ENCODE measurements around the gene SHISA6. TPM values are rescaled to one million over a fixed set of nuclear protein-coding genes. Genes with fewer than 3 reads are reported as not detected.

SHISA6 gene
- total RNA-seq, 2 experiments from 2014 or later, result not detected

DNA sequence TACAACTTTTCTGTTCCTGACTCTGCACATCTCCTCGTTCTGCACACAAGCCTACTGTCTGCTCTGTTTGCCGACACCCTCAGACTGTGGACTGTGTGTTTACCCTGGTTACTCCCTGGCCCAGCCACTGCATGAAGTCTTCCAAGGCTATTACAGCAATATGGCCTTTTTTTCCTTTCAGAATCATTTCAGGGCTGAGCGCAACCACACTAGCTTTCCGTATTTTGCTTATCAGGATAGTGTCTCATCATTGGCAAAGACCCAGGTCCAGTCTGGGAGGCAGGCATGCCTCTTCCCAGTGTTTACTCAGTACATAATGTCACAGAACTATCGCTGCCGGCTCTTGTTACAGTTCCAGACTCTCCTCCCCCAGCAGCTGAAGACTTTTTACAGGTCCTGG is 367.4 kb downstream of the SHISA6 start:
- Histone ChIP-seq H3K9me2 (ENCODE audit: insufficient read depth, low read length) (no peaks in the 10 kb centered on the region), H3K27ac (ENCODE audit: low read depth, low read length, poor library complexity, severe bottlenecking) (no peak overlapping the region), H3K4me2 (ENCODE audit: low read length) (no peak overlapping the region), H3K9me3 (ENCODE audit: low read length) (no peaks in the 10 kb centered on the region), H3K79me2 (ENCODE audit: insufficient read depth, low read depth, low read length) (no peaks in the 10 kb centered on the region), H2AFZ (ENCODE audit: low read length) (no peak overlapping the region), H3K4me1 (ENCODE audit: insufficient read depth, low read length, poor library complexity, severe bottlenecking) (no peaks in the 10 kb centered on the region), H4K20me1 (ENCODE audit: insufficient read depth, low read length) (no peaks in the 10 kb centered on the region), H3K4me3 (ENCODE audit: low read depth, low read length, poor library complexity, severe bottlenecking) (no peak overlapping the region), H3K36me3 (ENCODE audit: insufficient read depth, low read length) (no peaks in the 10 kb centered on the region)
- intact Hi-C loops (cut with micrococcal nuclease; ENCODE audit: unreplicated experiment), result loop anchor here (10.0 kb wide), 1 partner anchor 74 kb away; no protein-coding TSS in a partner anchor
- TF ChIP-seq CTCF (conservative IDR thresholded peaks at IDR 0.05; ENCODE audit: low read length) (no peak), EZH2phosphoT487 (IDR thresholded peaks at IDR 0.05; ENCODE audit: borderline replicate concordance, low read depth, low read length) (no peak)
- POLR2A ChIA-PET, result no interaction called here
- DNase-seq (ENCODE audit: low spot score), result no peak
- BruUV-seq (replicated peaks), result no TSS peak
- CTCF ChIA-PET (ENCODE audit: unreplicated experiment), result no interaction called here

DNA sequence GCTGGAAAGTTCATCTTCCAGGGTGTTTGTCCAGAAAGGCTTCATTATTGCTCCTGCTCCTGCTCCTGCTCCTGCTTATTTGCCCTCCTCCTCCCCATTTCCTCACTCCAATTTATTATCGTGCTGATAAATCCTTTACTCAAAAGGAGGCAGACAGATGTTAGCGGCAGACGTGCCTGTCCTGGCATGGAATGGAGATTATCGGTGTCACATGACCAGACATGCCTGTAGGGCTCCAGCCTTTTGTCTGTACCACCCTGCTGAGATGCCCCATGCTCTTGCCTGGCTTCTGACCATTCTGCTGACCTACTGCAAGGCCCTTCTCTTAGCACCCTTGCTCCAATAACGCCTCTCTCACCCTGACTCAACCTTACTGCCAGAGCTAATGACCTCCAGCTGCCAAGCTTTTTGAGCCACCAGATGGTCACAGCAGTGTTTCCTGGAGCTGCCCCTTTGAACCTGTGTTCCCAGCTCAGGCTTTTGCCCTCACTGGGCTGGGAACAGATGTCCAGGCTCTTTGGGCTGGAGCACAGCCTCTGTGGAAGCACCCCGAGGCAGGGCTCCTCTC is 370.1 kb downstream of the SHISA6 start:
- no TSS peak for BruUV-seq (replicated peaks)
- no peaks in the 10 kb centered on the region for H3K79me2 ChIP-seq (ENCODE audit: insufficient read depth, low read depth, low read length)
- H3K36me3 ChIP-seq (ENCODE audit: insufficient read depth, low read length), result no peaks in the 10 kb centered on the region
- no peak for TF ChIP-seq EZH2phosphoT487 (IDR thresholded peaks at IDR 0.05; ENCODE audit: borderline replicate concordance, low read depth, low read length)
- TF ChIP-seq CTCF (conservative IDR thresholded peaks at IDR 0.05; ENCODE audit: low read length), result no peak
- H3K4me2 ChIP-seq (ENCODE audit: low read length), result no peak overlapping the region
- H3K9me2 ChIP-seq (ENCODE audit: insufficient read depth, low read length), result no peaks in the 10 kb centered on the region
- no peaks in the 10 kb centered on the region for H4K20me1 ChIP-seq (ENCODE audit: insufficient read depth, low read length)
- no peak for DNase-seq (ENCODE audit: low spot score)
- ChIA-PET POLR2A (no interaction called here), CTCF (ENCODE audit: unreplicated experiment) (no interaction called here)
- no peak overlapping the region for H2AFZ ChIP-seq (ENCODE audit: low read length)
- no peak overlapping the region for H3K4me3 ChIP-seq (ENCODE audit: low read depth, low read length, poor library complexity, severe bottlenecking)
- H3K4me1 ChIP-seq (ENCODE audit: insufficient read depth, low read length, poor library complexity, severe bottlenecking), result no peaks in the 10 kb centered on the region
- intact Hi-C loops (cut with micrococcal nuclease; ENCODE audit: unreplicated experiment), result no loop called here
- H3K9me3 ChIP-seq (ENCODE audit: low read length), result no peaks in the 10 kb centered on the region
- H3K27ac ChIP-seq (ENCODE audit: low read depth, low read length, poor library complexity, severe bottlenecking), result no peak overlapping the region

DNA sequence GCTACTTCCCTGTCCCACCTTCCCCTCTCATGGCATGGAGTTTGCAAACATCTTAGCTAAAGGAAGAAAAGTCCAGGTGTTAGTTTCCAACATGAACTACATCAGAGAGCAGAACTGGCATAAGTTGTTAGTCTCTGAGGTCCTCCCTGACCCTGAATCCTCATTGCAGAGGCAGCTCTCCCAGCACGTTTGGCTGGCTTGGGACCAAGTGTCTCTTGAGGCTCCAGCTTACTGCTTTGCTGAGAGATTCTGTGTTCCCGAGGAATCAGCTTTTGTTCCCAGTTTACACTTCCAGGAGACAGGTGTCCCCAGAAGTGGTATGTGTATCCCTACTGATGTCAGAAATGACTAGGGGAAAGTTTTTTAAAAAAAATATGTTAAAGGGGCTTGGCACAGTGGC is 371.9 kb downstream of the SHISA6 start:
- Histone ChIP-seq H3K4me1 (ENCODE audit: insufficient read depth, low read length, poor library complexity, severe bottlenecking) (no peaks in the 10 kb centered on the region), H3K9me3 (ENCODE audit: low read length) (no peaks in the 10 kb centered on the region), H3K4me3 (ENCODE audit: low read depth, low read length, poor library complexity, severe bottlenecking) (no peak overlapping the region), H3K79me2 (ENCODE audit: insufficient read depth, low read depth, low read length) (no peaks in the 10 kb centered on the region), H3K9me2 (ENCODE audit: insufficient read depth, low read length) (no peaks in the 10 kb centered on the region), H3K36me3 (ENCODE audit: insufficient read depth, low read length) (no peaks in the 10 kb centered on the region), H3K27ac (ENCODE audit: low read depth, low read length, poor library complexity, severe bottlenecking) (no peak overlapping the region), H4K20me1 (ENCODE audit: insufficient read depth, low read length) (no peaks in the 10 kb centered on the region), H3K4me2 (ENCODE audit: low read length) (no peak overlapping the region), H2AFZ (ENCODE audit: low read length) (no peak overlapping the region)
- CTCF ChIA-PET (ENCODE audit: unreplicated experiment), result no interaction called here
- BruUV-seq (replicated peaks), result no TSS peak
- intact Hi-C loops (cut with micrococcal nuclease; ENCODE audit: unreplicated experiment), result no loop called here
- DNase-seq (ENCODE audit: low spot score), result no peak
- POLR2A ChIA-PET, result no interaction called here
- TF ChIP-seq CTCF (conservative IDR thresholded peaks at IDR 0.05; ENCODE audit: low read length) (no peak), EZH2phosphoT487 (IDR thresholded peaks at IDR 0.05; ENCODE audit: borderline replicate concordance, low read depth, low read length) (no peak)
